Nephron (organoid): Measurements from ENCODE around the gene TBX5.

Source experiments
- H3K27ac Mint-ChIP-seq, 3 experiments: 2 replicates each; pipeline ENCODE4 v1.8.0; 2020; ENCODE audit warnings: mixed read lengths in 3 of 3, mild to moderate bottlenecking in 2 of 3, moderate library complexity in 1 of 3
- H3K27me3 Mint-ChIP-seq: 2 replicates; pipeline ENCODE4 v1.8.0; 2021; ENCODE audit warnings: low read depth, mild to moderate bottlenecking, moderate library complexity, mixed read lengths
- H3K36me3 Mint-ChIP-seq: 2 replicates; pipeline ENCODE4 v1.8.0; 2020; ENCODE audit warnings: low read depth, mixed read lengths
- H3K4me1 Mint-ChIP-seq: 2 replicates; pipeline ENCODE4 v1.8.0; 2020; ENCODE audit warnings: mixed read lengths
- H3K4me3 Mint-ChIP-seq, 3 experiments: 2 replicates each; pipeline ENCODE4 v1.8.0; 2020; ENCODE audit warnings: mild to moderate bottlenecking in 3 of 3, mixed read lengths in 3 of 3, moderate library complexity in 2 of 3
- H3K9me3 Mint-ChIP-seq: 2 replicates; pipeline ENCODE4 v1.8.0; 2020; ENCODE audit warnings: mixed read lengths
- CTCF ChIP-seq, 3 experiments: fragments of 200-600 bp; sonication (generic); IDR thresholded peaks; one replicate each; pipeline ENCODE4 v1.5.0; 2021; ENCODE audit warnings: antibody characterized with exemption in 3 of 3; ENCODE audit not compliant: unreplicated experiment in 3 of 3

Gene TBX5

GRCh38 chr12:114384739-114385138, 21.2 kb downstream of the TBX5 start:
- TF ChIP-seq CTCF (IDR thresholded peaks at IDR 0.05; ENCODE audit: unreplicated experiment in 3 of 3) = no peak
- Mint-ChIP-seq H3K27me3 (peaks cover 87% of the 10 kb centered on the region), H3K36me3 (no peaks in the 10 kb centered on the region), H3K4me1 (no peaks in the 10 kb centered on the region), H3K4me3 (no peak overlapping the region), H3K9me3 (no peaks in the 10 kb centered on the region), H3K27ac (no peak overlapping the region)

GRCh38 chr12:114381177-114381576, 24.8 kb downstream of the TBX5 start:
- Mint-ChIP-seq H3K9me3 (no peaks in the 10 kb centered on the region), H3K4me3 (no peak overlapping the region), H3K4me1 (no peaks in the 10 kb centered on the region), H3K27me3 (peaks cover 93% of the 10 kb centered on the region), H3K36me3 (no peaks in the 10 kb centered on the region), H3K27ac (no peak overlapping the region)
- TF ChIP-seq CTCF (IDR thresholded peaks at IDR 0.05; ENCODE audit: unreplicated experiment in 3 of 3) = no peak

GRCh38 chr12:114371733-114372132, 34.2 kb downstream of the TBX5 start:
- H3K4me3 Mint-ChIP-seq = no peak overlapping the region
- H3K27ac Mint-ChIP-seq = no peak overlapping the region
- H3K27me3 Mint-ChIP-seq = peaks cover 84% of the 10 kb centered on the region
- no peaks in the 10 kb centered on the region for H3K36me3 Mint-ChIP-seq
- H3K4me1 Mint-ChIP-seq = no peaks in the 10 kb centered on the region
- no peak for TF ChIP-seq CTCF (IDR thresholded peaks at IDR 0.05; ENCODE audit: unreplicated experiment in 3 of 3)
- no peaks in the 10 kb centered on the region for H3K9me3 Mint-ChIP-seq

GRCh38 chr12:114371250-114371649, 34.7 kb downstream of the TBX5 start:
- Mint-ChIP-seq H3K4me3 (no peak overlapping the region), H3K9me3 (no peaks in the 10 kb centered on the region), H3K27me3 (peaks cover 84% of the 10 kb centered on the region), H3K27ac (no peak overlapping the region), H3K36me3 (no peaks in the 10 kb centered on the region), H3K4me1 (no peaks in the 10 kb centered on the region)
- TF ChIP-seq CTCF (IDR thresholded peaks at IDR 0.05; ENCODE audit: unreplicated experiment in 3 of 3) = no peak

GRCh38 chr12:114368685-114369452, 37.1 kb downstream of the TBX5 start:
- Mint-ChIP-seq H3K4me3 (no peak overlapping the region), H3K9me3 (no peaks in the 10 kb centered on the region)
- TF ChIP-seq CTCF (IDR thresholded peaks at IDR 0.05; ENCODE audit: unreplicated experiment in 3 of 3) = no peak

GRCh38 chr12:114361992-114362391, 44.0 kb downstream of the TBX5 start:
- no peak overlapping the region for H3K27ac Mint-ChIP-seq
- H3K9me3 Mint-ChIP-seq = no peaks in the 10 kb centered on the region
- H3K4me1 Mint-ChIP-seq = no peaks in the 10 kb centered on the region
- H3K36me3 Mint-ChIP-seq = no peaks in the 10 kb centered on the region
- no peak overlapping the region for H3K4me3 Mint-ChIP-seq
- peaks cover 34% of the 10 kb centered on the region for H3K27me3 Mint-ChIP-seq
- no peak for TF ChIP-seq CTCF (IDR thresholded peaks at IDR 0.05; ENCODE audit: unreplicated experiment in 3 of 3)

More at GRCh38 chr12:114368685-114369452, 37.1 kb downstream of the TBX5 start:
- H3K4me1 Mint-ChIP-seq = no peaks in the 10 kb centered on the region
- H3K27ac Mint-ChIP-seq = no peak overlapping the region
- peaks cover 63% of the 10 kb centered on the region for H3K27me3 Mint-ChIP-seq
- no peaks in the 10 kb centered on the region for H3K36me3 Mint-ChIP-seq
